ENCODE measurements around the gene TMEM11.

- TF ChIP-seq, protein P1, sequence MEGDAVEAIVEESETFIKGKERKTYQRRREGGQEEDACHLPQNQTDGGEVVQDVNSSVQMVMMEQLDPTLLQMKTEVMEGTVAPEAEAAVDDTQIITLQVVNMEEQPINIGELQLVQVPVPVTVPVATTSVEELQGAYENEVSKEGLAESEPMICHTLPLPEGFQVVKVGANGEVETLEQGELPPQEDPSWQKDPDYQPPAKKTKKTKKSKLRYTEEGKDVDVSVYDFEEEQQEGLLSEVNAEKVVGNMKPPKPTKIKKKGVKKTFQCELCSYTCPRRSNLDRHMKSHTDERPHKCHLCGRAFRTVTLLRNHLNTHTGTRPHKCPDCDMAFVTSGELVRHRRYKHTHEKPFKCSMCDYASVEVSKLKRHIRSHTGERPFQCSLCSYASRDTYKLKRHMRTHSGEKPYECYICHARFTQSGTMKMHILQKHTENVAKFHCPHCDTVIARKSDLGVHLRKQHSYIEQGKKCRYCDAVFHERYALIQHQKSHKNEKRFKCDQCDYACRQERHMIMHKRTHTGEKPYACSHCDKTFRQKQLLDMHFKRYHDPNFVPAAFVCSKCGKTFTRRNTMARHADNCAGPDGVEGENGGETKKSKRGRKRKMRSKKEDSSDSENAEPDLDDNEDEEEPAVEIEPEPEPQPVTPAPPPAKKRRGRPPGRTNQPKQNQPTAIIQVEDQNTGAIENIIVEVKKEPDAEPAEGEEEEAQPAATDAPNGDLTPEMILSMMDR (IDR thresholded peaks at IDR 0.05; ENCODE audit: insufficient read depth, low read depth, low read length), result no peak
- no peak for TF ChIP-seq EZH2 (IDR thresholded peaks at IDR 0.05; ENCODE audit: insufficient read depth, low read length)
Measured at GRCh38 chr17:21169496-21169895, 44.5 kb downstream of the TMEM11 start.
